Hematopoietic multipotent progenitor cell (in vitro differentiated cells): Measurements from ENCODE around the gene INVS. TPM values are rescaled to one million over a fixed set of nuclear protein-coding genes. Genes with fewer than 3 reads are reported as not detected.
"Not testable (repeated sequence)": the region's sequence is repeated elsewhere in the genome, so short reads cannot be mapped to it uniquely, and the experiment has no call there.

Experiments
- DNase-seq, 3 donors: peaks; one replicate each; pipeline ENCODE4 v3.0.0-alpha.2; 2011 to 2015; ENCODE audit warnings: low read depth in 2 of 3, low spot score in 2 of 3
- small RNA-seq: library from RNA; depleted of rRNA; stranded (forward); fragments of <200 nt; gene quantifications from one replicate; pipeline ENCODE3, GENCODE V24; 2012
- total RNA-seq: library from RNA; depleted of rRNA; stranded (reverse); fragments of >200 nt; gene quantifications from one replicate; pipeline ENCODE4 v1.2.3, GENCODE V29; 2012

The INVS gene
- total RNA-seq, 1 donor = 23.4 TPM

DNA sequence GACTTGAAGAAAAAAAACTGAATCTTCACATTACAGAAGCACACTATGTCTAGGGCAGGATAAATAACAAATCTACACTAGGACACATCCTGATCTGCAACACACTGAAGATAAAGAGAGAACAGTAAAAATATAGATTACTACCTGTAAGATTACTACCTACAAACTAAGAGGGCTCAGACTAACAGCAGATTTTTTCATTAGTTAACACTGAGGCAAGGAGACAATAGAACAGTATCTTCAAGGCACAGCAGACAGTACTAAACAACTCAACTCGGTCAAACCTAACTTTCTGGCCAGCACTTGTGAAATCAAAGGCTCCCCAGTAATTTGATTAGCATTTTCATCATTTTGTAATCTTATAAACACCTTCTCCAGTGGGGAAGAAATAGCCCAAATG is 207.2 kb downstream of the INVS start:
- no peak for DNase-seq

DNA sequence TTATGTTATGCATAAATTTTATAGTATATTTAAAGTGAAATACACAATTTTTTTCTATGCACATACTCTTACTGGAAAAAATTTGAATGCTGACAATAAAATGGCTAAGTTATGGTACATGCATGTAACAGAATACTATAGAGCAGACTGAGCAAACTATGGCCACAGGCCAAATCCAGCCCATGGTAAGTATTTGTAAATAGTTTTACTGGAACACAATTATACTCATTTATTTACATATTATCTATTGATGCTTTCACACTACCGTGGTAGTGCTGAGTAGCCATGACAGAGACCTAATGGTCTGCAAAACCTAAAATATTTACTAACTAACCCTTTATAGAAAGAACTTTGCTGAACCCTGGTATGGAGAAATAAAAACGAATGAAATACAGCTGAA is 208.0 kb downstream of the INVS start:
- no peak for DNase-seq

DNA sequence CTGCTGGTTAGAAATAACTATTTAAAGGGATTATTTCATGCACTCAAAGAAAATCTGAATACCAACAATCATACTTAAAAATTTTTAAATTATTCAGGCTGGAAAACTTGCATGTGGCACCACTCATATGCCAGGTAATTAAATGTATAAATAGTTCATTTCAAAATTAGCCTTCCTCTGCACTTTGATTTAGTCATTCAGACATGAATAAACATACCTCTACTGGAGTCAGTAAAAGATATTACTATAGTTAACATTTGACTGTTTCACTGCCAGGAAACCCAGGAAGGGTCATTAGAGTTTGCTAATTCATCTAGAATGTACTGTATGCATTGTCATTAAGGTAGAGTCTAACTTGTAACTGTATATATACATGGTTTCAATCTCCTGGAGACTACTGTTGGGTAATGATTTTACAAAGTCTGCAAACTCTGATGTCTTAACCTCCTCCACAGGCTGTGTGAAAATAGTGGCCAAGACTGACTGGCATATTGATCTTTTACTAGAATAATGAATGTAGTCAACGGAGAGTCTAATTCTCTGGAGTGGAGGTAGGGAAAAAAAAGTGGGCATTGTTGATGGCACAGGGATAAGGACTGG is 210.0 kb downstream of the INVS start:
- no peak for DNase-seq

DNA sequence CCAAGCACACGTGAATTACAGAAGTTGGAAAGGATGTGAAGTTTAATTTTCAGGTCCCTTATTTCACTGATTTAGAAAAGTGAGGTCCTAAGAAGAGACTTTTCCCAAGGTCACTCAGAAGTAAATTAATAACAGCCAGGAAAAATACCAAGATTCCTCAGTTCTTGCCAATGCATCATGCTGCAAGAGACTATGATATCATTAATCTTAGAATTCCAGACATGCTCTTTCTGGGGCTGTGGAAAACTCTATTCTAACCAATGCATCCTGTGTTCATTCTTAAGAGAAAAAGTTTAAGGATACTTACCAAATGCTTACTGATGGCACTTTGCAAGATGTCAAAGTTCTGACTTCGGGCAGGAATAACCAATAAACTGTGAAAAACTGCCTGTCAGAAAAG is 210.9 kb downstream of the INVS start:
- no peak for DNase-seq

DNA sequence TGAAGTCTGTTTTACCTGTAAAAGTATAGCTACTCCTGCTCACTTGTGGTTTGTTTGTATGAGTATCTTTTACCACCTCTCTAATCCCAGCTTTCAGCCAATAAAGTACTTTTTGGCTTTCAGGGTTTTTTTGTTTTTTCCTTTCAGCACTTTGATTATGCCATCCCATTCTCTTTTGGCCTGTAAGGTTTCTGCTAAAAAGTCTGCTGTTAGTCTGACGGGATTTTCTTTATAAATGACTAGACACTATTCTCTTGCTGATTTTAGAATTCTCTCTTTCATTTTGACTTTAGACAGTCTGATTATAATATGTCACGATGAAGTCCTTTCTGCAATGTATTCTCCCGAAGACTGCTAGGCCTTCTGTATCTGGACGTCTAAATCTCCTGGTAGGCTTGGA is 216.5 kb downstream of the INVS start:
- DNase-seq = peak in 1 of 3 donors; percentile 19

DNA sequence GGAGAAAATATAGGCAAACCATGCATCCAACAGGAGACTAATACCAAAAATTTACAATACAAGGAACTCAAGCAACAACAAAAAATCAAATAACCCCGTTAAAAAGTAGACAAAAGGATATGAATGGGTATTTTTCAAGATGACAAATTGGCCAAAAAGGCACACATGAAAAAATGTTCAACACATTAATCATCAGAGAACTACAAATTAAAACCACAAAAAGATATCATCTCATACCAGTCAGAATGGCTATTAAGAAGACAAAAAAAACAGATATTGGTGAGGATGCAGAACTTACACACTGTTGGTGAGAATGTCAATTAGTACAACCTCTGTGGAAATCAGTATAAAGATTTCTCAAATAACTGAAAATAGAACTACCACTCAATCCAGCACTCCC is 218.7 kb downstream of the INVS start:
- no peak for DNase-seq

DNA sequence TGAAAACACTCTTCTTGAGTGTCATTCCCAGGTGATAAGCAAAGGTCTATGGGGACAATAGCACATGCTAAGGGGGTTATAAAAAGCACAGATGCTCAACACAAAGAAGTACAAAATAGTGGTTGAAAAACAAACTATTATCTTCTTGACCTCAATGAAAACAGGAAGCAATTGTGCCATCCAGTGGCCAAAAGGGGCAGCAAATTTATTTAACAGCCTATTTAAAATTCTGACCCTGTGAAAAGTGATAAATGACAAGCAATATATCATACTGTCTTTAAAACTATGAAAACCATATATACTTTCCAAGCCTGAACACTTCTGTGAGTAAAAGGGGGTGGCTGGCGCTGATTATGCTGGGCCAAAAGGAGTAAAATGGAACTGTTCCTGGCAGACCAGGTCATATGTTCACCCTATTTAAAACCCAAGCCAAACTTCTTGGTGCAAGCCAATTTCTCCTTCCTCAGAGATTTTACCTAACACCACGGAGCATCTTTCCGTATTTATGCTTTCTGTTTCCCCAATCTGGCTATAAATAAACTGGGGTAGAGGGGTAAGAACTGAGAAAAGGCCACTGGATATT is 224.0 kb downstream of the INVS start:
- peak in 2 of 3 donors; percentile 45 to 64 for DNase-seq

DNA sequence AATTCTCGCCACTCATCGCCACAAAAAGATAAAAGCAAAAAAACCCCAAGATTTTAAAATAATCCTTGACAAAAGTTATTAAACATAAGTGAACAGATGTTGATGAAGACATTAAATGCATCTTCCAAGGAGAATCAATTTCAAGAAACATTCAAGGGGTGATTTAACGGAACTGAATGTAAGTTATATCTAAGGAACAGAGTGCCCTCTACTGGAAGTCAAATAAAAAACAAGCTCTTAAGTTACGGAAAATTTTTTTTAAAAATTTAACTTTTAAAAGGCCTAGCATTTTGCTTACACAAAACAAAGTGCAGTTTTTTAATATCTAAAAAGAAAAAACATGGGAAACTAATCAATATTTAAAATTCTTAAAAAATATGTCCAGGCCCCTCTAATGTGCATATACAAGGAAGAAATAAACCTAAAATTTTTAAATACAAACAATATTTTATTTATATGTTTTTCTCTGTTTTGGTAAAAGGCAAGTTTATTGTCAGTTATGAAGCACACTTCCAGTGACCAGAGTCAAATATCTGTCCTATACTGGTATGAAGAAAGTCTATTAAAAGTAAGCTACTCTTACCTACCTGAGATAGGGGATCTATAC is 225.7 kb downstream of the INVS start:
- DNase-seq = peak in 2 of 3 donors; percentile 29 to 66

DNA sequence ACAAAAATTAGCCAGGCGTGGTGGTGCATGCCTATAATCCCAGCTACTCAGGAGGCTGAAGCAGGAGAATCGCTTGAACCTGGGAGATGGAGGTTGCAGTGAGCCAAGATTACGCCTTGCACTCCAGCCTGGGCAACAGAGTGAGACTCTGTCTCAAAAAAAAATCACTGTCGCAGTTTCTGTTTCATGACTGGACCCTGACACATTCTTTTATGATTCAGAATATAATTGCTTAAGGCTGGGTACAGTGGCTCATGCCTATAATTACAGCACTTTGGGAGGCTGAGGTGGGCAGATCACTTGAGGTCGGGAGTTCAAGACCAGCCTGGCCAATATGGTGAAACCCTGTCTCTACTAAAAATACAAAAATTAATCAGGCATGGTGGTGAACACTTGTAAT is 239.7 kb downstream of the INVS start:
- DNase-seq = not testable (repeated sequence)

DNA sequence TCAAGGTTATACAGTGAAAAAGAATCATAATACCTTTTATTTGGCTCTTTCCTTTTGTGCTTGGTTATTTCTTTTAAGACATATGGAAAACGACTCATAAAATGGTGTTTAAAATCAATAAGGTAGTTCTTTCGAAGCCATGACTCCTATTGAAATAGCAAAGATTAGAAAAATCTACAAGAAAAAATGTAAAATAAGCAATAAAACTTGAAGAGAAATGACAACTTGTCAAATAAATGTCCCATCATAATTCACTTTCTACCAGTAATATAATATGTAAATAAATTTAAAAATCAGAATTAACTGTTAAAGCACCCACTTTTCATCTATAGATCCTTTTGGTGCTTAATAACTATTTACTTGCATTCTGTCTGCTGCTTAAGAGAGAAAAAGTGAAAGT is 241.2 kb downstream of the INVS start:
- DNase-seq = no peak

DNA sequence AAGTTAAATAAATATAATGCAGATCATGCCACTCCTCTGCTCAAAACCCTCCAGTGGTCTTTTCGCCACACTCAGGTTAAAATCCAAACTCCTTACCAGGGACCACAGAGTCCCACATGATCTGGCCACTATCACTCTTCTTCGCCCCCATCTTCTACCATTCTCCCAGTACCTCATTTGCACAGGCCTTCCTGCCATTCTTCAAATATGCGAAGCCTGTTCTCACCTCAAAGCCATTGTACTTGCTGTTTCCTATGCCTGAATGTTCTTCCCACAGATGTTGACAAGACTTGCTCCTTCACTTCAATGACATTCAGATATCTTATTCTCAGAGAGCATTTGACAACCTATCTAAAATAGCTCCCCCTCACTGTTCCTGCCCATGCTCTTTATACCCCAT is 242.8 kb downstream of the INVS start:
- DNase-seq = no peak

DNA sequence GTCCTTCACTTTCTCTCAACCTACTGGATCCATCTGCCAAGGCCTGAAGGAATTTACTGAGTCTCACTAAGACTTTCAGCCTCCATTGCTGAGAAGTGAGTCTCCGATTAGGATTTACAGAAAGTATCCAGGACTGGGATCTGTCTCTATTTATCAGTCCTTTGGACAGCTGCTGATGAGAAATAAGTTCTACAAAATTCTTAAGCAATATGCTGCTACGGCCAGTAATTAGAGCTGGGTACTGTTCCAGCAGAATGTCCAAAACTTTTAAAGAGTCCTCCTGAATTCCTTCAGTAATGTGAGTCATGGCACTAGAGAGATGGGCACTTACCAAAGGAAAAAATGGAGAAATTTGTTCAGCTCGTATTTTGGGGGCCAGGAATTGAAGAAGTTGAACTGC is 247.8 kb downstream of the INVS start:
- DNase-seq = no peak

DNA sequence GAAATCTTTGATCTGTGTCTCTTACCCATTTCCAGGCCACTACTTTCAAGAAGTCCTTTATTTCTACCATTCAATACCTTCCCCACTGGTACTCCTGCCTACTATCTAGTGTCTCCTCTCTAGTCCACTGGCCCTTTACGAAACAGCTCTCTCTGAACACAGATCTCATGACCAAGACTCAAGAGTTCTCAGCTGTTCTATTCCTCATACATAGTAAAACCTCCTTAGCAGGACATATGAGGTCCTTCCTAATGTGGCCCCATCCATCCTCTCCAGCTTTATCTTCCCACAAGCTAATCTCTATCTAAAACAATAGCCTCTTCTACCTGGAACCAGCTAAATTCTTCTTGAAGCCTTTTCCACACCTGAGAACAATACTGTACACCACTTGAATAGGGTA is 251.1 kb downstream of the INVS start:
- no peak for DNase-seq

Small RNA genes within 50 kb of the gene (small RNA-seq; reads per million reads assigned to genes)
- not detected for gene RN7SL75P

Other genes with a start within 250 kb of the INVS start
- gene STX17, start 192.6 kb upstream of the INVS start, total RNA-seq = 15.1 TPM
- 4.8 TPM for gene ERP44, start 243 bp upstream of the INVS start, total RNA-seq